MV-4-11 (cell line): ENCODE results near the gene MYOM3.
"Not testable (repeated sequence)": the region's sequence is repeated elsewhere in the genome, so short reads cannot be mapped to it uniquely, and the experiment has no call there.

Source experiments
- DNase-seq: peaks from one replicate; lab custom pipeline; 2025; lab: John Stamatoyannopoulos, UW

Gene MYOM3

DNA sequence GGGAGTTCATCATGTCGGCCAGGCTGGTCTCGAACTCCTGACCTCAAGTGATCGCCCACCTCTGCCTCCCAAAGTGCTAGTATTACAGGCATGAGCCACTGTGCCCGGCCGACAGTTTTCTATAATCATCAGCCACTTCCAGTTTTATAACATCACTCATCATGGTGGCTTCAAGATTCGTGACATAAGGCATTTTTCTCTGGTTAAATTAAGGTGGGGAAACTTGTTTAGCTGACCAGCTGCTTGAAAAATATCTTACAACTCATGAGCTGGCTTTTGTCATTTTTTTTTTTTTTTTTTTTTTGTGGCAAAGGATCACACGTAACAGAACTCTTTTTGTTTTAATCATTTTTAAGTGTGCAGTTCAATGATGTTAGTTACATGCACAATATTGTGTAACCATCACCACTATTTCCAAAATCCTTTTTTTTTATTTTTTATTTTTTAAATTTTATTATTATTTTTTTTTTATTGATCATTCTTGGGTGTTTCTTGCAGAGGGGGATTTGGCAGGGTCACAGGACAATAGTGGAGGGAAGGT lies 80.9 kb downstream of the MYOM3 start:
- DNase-seq = not testable (repeated sequence)

GRCh38 chr1:24027838-24028468 lies 84.0 kb downstream of the MYOM3 start:
- no peak for DNase-seq

- no peak for DNase-seq
These were observed 89.2 kb downstream of the MYOM3 start for GRCh38 chr1:24022581-24023361.

GRCh38 chr1:24021403-24022266 lies 90.3 kb downstream of the MYOM3 start:
- no peak for DNase-seq

- no peak for DNase-seq
These were observed 91.5 kb downstream of the MYOM3 start for GRCh38 chr1:24020470-24020869.

DNA sequence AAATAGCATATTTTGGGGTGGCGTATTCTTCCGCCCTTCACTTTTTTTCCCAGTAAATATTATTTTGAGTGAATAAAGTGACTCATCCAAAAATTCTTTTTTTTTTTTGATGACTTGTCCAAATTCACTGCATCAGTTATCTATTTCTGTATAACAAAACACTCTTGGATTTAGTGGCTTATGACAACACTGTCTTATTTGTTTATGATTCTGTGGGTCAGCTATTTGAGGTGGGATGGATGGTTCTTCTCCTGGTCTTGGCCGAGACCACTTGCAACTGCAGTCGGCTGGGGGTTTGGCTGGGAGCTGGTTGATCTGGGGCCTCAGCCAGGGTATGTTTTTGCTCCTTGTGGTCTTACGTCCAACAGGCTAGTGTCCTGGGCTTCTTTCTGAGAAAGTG lies 91.9 kb downstream of the MYOM3 start:
- DNase-seq = no peak

- no peak for DNase-seq
These were observed 93.0 kb downstream of the MYOM3 start for GRCh38 chr1:24018611-24019580.

DNA sequence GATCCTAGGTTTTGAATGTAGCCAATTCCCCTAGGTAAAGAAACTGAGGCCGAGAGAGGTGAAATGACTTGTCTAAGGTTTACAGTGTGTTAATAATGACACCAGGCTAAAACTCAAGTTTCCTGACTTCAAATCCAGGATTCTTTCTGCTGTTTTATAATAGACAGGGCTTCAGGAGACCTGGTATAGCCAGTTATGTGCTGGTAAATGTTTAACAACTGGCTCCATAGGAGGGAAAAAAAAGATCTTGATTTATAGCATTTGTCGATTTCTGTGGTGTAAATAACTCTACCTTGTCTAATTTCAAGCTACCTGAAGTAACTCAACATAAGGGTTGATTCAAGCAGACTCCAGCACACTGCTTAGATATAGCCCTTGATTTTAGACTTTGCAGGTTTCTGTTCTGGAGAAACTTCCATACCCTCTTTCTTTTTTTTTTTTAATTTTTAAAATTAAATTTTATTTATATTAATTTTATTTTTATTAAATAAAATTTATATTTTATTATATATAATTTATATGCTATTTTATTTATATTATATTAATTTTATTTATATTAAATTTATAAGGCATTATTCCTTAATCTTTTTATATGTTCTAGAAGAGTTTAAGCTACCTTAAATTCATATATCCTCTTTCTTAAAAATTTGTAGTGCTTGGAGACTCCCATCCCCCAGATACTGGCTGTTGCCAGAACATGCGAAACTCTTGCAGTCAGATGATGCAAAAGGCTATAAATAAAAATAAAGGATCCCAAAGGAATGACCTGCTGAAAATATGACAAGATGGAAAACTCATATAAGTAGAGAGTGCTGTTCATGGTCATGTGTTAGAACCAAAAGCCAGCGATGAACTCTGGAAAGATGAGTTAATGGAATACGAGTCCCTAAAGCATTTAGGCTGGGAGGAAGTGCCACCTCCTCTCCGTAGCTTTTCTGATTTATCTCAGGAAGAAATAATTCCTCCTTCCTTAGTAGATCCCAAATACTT lies 96.4 kb downstream of the MYOM3 start:
- no peak for DNase-seq

- DNase-seq = not testable (repeated sequence)
These were observed 99.1 kb downstream of the MYOM3 start for GRCh38 chr1:24012878-24013277.

DNA sequence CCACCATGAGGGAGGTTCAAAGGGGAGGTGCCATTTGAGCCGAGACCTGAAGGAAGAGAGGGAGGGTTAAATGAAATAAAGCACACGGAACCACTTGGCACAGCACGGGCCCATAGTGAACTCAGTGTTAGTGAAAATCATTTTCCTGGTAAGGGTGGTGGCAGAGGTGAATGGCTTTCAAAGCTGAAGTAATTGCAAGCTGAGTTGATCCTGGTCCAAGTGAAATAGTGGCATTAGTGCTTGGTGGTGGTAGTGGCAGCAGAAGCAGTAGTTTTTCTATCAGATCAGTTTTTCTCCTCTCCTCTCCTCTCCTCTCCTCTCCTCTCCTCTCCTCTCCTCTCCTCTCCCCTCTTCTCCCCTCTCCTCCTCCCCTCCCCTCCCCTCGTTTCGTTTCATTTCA lies 101.3 kb downstream of the MYOM3 start:
- DNase-seq = no peak

DNA sequence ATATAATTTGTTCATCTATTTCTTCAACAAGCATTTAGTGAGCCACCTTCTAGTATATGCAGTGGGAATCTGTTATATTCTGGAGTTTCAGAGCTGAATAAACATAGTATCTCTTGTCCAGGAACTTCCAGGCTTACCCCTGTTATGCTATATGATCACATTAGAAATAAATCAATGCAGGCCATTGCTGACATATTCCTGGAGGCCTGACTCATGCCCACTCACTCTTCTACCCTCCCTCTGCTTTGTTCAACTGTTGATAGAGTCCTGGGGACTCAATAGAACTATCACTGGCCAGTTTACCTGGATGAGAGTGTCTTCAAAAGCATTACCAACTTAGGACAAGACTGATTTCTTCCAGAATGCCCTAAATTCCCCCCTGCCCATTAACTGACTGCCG lies 102.5 kb downstream of the MYOM3 start:
- no peak for DNase-seq

DNA sequence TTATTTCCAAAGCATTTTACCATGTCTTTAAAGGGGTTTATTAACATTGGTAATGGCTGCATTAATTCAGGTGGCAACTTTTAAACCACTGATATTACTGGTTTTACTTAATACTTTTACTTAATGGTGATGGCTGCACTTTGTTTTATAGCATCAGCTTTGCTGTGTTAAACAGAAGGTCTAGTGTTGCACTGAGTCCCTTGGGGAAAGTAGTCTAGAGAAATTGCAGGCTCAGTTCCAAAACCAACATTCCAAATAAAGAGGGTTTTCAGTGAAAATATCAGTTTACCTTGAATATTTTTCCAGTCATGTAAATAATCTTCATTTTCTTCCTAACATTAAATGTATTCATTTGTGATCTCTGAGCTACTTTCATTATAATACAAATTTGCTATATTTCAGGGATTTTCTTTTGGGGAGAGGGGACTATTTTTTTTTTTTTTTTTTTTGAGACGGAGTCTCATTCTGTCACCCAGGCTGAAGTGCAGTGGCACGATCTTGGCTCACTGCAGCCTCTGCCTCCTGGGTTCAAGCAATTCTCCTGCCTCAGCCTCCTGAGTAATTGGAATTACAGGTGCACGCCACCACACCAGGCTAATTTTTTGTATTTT lies 103.3 kb downstream of the MYOM3 start:
- DNase-seq = not testable (repeated sequence)

DNA sequence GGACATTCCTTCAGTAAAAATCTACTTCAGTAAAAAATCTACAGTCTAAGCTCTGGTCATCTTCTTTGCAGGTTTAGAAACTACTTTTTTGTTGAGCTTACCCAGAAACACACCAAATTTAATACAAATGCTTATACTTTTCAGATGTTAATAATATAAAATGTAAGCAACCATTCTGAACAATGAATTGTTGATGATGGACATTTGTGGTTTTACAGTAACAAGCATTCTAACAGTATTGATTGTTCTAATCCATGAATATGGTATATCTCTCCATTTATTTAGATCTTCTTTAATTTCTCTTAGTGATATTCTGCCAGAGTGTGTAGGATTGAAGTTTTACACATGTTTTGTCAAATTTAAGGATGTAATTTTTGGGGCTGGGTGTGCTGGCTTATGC lies 104.9 kb downstream of the MYOM3 start:
- DNase-seq = no peak
